NCI-H345 treated with DMSO at 0.1 percent for 48 hours (cell line): ENCODE data around the gene NCOR1.
"Not testable (repeated sequence)": the region's sequence is repeated elsewhere in the genome, so short reads cannot be mapped to it uniquely, and the experiment has no call there.

Source experiments
- DNase-seq: peaks from one replicate; lab custom pipeline; 2025; ENCODE audit not compliant: unreplicated experiment; lab: John Stamatoyannopoulos, UW

NCOR1 gene

DNA sequence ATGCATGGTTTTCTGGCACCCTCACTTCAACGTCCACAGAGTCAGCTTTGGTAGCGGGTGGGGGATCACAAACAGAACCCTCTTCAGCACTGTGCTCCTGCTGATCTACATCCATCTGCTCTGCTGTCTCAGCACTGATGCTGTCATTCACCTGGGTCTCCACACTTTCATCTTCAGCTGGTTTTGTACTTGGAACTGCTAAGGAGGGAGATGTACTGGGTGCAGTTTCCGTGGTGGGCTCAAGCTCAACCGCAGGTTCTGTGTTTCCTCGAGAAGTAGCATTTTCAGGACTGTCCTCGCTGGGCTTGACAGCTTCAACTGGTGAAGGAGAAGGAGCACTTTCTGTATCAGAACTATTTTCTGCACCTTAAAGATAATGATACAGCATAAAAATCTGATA, 113.9 kb downstream of the NCOR1 start:
- DNase-seq = no peak

DNA sequence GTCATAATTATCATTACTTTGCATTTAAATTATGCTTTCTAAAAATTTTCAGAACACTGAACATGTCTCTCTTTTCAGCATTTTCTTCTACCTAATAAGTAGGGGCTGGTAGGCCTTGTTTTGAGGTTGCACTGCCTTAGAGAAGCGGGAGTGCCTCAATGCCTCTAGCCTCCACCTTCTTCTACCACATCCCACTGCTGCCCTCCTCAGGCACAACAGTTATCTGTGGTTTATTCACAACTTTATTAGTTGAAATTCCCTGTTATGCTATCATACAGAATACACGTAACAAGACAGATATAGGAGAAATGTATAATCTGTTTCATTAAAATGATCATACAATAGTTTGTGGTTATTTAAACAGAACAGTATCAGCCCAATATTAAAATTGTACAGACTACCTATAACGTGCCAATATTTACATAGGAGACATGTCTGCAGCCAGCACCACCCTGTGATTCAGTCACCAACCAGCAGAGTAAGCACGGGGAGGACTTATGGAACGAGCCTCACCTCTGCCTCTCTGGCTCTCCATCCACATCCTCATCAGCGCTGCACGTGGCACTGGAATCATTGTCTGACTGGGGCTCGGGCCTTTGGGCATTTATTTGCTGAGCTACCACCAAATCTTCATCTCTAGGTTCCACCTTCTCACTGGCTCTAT, 114.5 kb downstream of the NCOR1 start:
- no peak for DNase-seq

DNA sequence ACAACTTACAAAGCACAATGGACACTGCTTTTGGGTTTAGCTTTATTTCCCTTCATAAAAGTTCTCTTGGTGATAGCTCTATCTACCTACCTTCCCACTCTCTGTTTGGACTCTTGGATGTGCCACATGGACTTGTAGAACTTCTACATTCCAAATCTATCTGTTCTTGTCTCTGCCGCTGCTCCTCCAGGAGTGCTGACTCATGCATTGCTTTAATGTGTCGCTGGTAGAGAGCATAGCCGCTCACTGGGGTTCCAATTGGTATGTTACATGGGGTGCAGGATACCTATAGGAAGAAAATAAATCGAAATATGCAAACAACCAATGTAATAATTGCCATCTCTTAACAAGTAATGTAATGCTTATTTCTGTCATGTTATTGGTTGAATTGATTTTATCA, 123.6 kb downstream of the NCOR1 start:
- DNase-seq = no peak

DNA sequence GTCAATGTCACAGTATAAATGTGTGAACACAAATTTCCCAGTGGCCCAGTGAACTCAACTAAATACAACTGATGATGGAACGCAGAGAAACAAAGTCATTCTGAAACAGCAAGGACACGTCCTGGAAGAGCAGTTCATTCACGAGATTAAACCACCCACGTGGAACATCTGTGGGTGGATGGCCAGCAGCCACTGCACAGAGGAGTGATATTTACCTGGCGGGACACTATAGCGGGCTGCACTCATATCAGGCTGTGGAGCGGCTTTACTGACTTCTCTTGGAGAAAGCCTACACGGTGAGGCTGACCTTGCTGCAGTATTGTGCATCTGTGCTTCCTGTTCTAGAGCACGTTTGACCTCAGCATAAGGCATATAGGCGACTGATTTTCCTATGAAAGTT, 128.4 kb downstream of the NCOR1 start:
- DNase-seq = no peak

DNA sequence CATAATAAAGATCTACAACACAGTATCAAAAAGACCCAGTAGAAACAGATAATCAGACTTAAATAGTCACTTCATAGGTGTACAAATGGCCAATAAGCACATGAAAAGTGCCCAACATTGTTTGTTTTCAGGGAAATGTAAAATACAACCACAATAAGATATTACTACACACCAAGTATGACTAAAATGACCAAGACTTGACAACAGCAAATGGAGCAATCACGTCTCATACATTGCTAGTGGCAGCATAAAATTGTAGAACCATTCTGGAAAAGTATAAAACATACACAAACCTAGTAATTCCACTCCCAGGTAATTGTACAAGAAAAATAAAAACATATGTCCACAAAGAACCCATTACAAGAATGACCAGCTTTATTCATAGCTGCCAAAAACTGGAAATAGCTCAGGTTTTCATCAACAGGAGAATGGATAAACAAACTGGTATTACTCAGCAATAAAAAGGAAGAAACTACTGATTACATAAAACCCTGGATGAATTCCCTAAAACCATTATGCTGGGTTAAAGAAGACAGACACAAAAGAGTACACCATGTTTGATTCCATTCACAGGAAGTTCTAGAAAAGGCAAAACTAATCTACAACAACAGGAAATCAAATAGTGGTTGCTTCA, 130.2 kb downstream of the NCOR1 start:
- DNase-seq = no peak

DNA sequence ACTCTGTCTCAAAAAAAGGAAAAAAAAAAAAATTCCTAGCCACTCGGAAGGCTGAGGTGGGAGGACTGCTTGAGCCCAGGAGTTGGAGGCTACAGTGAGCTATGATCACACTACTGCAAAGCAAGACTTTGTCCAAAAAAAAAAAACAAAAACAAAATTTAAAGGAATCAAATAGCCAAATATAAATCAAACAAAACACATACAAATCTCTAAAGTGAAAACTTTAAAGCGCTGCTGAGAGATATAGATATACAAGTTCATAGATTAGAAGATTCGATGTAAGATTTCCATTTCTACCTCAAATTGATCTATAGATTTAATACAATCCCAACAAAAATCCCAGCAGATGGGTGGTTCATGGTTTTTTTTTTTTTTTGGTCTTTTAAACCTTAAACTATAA, 132.1 kb downstream of the NCOR1 start:
- DNase-seq = no peak

DNA sequence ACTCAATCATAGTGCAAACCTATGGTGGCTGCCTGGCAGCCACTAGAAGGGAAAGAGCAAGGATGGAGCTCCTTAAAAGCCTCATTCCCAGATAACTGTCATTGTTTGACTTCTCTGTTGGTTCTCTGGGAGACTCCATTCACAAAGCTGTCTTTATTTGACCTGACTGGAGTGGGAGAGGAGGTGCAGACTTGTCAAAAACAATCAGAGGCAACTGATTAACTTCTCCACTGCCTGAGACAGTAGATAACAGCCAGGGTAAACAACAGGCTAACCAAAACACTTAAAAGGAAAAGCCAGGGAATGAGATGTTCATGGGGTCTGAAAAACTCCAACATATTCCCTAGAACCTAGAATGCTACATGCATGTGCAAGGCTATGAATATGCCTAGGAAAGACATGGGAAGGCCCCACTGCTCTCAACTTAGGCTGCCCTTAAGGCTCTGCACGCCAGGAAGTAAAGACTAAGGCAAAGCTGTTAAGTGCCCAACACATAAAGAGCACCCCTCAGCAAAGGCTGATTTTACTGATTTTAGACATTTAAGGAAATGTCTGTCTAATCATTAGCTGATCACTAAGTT, 133.7 kb downstream of the NCOR1 start:
- DNase-seq = no peak

DNA sequence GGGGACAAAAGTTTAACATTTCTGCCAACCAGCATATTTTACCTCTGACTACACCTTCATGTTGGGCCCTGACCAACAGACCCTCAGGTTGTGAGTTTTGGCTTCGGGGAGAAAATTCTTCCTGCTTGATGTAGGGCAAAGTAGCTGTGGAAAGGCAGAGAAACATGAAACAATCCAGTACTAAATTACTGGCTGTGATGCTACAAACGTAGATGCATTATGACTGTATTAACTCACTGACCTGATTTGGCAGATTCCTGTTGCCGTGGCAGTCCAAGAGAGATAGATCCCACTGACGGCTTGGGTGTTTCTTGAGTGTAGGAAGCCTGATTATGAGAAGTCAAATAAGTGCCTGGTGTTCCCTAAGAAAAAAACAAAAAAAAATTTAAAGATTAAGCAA, 135.0 kb downstream of the NCOR1 start:
- no peak for DNase-seq

GRCh38 chr17:16075949-16076348, 139.4 kb downstream of the NCOR1 start:
- DNase-seq = no peak

DNA sequence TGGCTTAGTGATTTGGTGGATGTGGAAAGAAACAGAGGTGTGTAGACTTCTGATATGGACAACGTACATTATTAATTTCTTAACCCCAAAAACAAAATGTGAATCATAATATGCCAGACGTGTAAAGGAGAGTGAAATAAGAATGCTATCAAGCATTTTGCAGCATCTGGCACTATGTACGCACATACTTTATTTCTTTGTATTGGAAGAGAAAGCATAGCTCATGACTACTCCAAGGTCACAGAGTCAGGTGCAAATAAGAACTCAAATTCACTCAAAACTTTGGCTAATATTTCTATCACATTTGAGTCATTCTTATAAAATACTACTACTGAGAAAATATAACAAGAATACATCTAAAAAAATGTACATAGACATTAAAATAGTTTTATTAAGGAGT, 140.9 kb downstream of the NCOR1 start:
- no peak for DNase-seq

DNA sequence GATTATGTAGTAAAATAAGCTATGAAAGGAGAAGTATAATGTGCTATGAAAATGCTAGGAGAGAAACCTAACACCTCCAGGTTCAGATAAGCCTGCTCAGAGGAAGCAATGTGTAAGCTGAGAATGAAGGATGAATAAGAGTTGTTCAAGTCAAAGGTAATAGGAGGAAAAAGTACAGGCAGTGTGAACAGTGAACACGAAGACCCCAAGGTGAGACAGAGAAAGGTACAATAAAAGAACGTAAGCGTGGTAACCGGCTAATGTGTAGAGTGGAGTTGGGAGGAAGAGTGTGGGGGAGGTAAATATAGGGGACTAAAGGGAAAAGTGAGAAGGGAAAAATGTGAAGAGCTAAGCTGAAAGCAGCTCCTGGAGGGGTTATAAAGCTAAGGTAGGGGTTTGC, 141.5 kb downstream of the NCOR1 start:
- no peak for DNase-seq

DNA sequence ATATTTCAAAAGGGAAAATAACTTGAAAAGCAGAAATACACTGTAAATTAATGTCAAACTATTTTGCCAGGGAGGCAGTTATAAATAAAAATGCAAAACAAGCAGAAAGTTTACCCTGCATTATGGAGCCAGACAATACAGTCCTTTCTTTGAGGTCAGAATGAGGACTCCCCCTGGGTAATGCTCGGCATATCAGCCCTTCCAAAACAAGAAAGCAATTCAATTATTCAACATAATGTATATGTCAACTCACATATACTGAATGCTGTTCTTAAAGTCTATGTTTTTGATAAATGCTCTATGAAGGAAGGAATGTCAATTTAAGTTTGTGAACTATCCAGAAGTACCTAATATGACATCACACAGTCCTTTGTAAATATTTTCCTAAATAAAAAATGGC, 143.3 kb downstream of the NCOR1 start:
- DNase-seq = no peak

DNA sequence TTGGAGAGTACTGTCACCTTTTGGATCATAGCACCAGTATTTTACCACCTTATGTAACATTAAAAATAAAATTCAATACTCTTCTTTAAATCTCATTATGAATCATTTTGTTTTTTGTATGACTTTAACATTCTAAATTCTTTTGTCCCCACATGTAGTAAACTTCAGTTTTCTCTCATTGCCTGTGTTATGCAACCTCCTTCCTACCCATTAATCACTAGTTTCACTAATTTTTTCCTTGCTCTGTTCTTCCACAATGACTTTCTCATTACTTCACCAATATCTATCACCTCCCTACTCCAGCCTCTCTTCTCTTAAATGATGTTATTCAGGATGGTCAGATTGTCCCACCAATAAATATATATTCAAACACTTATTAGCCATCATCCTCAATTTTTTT, 147.0 kb downstream of the NCOR1 start:
- DNase-seq = no peak

DNA sequence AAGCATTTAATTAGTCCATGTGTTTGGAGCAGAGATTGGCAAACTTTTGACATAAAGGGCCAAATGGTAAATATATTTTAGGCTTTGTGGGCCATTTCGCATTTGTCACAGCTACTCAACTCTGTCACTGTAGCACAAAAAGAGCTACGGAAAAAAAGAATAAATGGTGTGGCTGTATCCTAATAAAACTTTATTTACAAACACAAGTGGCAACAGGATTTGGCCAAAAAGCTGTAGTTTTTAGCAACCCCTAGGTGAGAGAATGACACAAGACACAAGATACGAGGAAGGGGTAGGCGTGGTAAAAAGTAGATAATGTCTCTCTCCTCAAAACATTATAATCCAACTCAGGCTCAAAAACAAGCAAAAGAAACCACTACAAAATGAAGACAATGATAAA, 149.2 kb downstream of the NCOR1 start:
- DNase-seq = no peak

GRCh38 chr17:16061631-16062030, 153.7 kb downstream of the NCOR1 start:
- no peak for DNase-seq

GRCh38 chr17:16055139-16055538, 160.2 kb downstream of the NCOR1 start:
- not testable (repeated sequence) for DNase-seq

- DNase-seq = no peak
These were observed 162.8 kb downstream of the NCOR1 start for GRCh38 chr17:16052486-16052885.

- DNase-seq = no peak
These were observed 164.5 kb downstream of the NCOR1 start for GRCh38 chr17:16050844-16051243.

DNA sequence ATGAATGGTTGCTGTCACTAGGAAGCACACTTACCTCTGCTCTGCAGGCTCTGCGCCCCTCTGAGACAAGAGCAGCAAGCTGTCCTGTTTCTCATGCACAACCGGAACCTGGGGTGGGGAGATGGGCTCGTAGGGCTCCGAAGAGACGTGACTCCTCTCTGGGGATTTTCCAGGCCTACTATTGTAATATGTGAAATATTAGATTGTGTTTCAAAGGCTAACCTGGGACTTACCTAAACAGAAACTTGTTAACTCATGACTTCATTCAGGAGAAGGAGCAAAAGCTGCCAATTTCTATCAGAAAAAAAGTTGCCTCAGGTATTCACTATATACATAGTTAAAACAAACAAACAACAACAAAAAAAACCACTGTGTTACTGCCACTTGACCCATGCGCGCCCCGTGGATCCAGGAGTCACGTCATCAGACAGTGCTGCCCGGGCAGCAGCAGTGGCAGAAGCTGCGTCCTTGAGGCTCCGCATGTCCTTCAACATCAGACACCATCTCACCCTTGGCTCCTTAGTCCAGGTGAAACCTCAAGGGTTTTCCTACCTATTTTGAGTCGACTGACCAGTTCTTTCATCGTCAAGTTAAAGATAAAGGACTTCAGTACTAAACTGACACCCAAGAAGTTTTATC, 166.4 kb downstream of the NCOR1 start:
- DNase-seq = no peak

DNA sequence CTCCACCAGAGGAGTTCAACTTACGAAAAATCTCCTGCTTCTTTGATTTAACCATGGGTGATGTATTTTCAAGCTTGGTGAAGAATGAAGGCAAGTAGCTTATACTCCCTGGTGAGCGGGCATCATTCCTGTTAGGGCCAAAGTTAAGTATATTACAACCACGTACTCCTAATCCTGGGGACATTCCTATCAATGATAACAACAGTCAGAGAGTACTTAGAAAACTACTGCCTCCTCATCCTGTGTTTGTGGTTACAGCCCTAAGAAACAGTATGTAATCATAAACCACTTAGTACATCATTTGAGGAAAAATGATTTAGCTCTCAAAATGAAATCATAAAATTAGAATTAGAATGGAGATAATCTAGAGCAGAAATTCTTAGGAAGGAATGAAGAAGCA, 168.4 kb downstream of the NCOR1 start:
- DNase-seq = no peak

GRCh38 chr17:16044487-16044886, 170.8 kb downstream of the NCOR1 start:
- DNase-seq = no peak

- DNase-seq = no peak
These were observed 174.6 kb downstream of the NCOR1 start for GRCh38 chr17:16040710-16041251.
